Keratinocyte (primary cell): ENCODE measurements around the gene PARP16. TPM values are rescaled to one million over a fixed set of nuclear protein-coding genes. Genes with fewer than 3 reads are reported as not detected.

Experiments
- DNase-seq: peaks from one replicate; pipeline ENCODE4 v3.0.0-alpha.2; 2011; ENCODE audit warnings: low read depth, missing footprints, low spot score
- FAIRE-seq: peaks from 2 replicates; lab custom pipeline; 2011; peaks lifted over from hg19 to GRCh38; lab: Jason Lieb, UNC
- H2AFZ ChIP-seq: 2 replicates; pipeline ENCODE4 v1.6.0; 2012; ENCODE audit warnings: low read length, control low read depth, inconsistent platforms; ENCODE audit not compliant: control insufficient read depth
- H3K27ac ChIP-seq: 2 replicates; pipeline ENCODE4 v1.5.1; 2011; ENCODE audit warnings: low read length; ENCODE audit not compliant: control insufficient read depth, insufficient read depth
- H3K27me3 ChIP-seq: 3 replicates; pipeline ENCODE4 v1.6.0; 2011; ENCODE audit warnings: low read length; ENCODE audit not compliant: control insufficient read depth, insufficient read depth; ENCODE audit errors: extremely low read depth
- H3K36me3 ChIP-seq, 2 experiments: 2 replicates in 1 of 2; 3 replicates in 1 of 2; pipeline ENCODE4 v1.5.1; 2011; ENCODE audit warnings: low read length in 2 of 2, mild to moderate bottlenecking in 1 of 2; ENCODE audit not compliant: control insufficient read depth in 2 of 2, insufficient read depth in 2 of 2; ENCODE audit errors: extremely low read depth in 1 of 2
- H3K4me1 ChIP-seq: 3 replicates; pipeline ENCODE4 v1.5.1; 2011; ENCODE audit warnings: low read length; ENCODE audit not compliant: control insufficient read depth, insufficient read depth; ENCODE audit errors: extremely low read depth
- H3K4me2 ChIP-seq: 3 replicates; pipeline ENCODE4 v1.6.0; 2011; ENCODE audit warnings: low read depth, low read length; ENCODE audit not compliant: control insufficient read depth, insufficient read depth; ENCODE audit errors: extremely low read depth
- H3K4me3 ChIP-seq, 3 experiments: fragments of 200-600 bp in 1 of 3; sonication (generic) in 1 of 3; 2 replicates in 2 of 3; 3 replicates in 1 of 3; pipeline ENCODE4 v1.5.1; 2011 to 2016; ENCODE audit warnings: low read length in 3 of 3, mild to moderate bottlenecking in 3 of 3, control low read depth in 2 of 3, inconsistent platforms in 1 of 3, low read depth in 1 of 3, mixed read lengths in 1 of 3, mixed run types in 1 of 3, moderate library complexity in 1 of 3; ENCODE audit not compliant: control insufficient read depth in 2 of 3, insufficient read depth in 2 of 3; ENCODE audit errors: extremely low read depth in 1 of 3
- H3K79me2 ChIP-seq: 2 replicates; pipeline ENCODE4 v1.6.0; 2012; ENCODE audit warnings: low read length; ENCODE audit not compliant: control insufficient read depth, insufficient read depth
- H3K9ac ChIP-seq: 3 replicates; pipeline ENCODE4 v1.6.0; 2011; ENCODE audit warnings: low read length; ENCODE audit not compliant: control insufficient read depth, insufficient read depth; ENCODE audit errors: extremely low read depth
- H3K9me1 ChIP-seq: 3 replicates; pipeline ENCODE4 v1.6.0; 2011; ENCODE audit warnings: low read length; ENCODE audit not compliant: control insufficient read depth, insufficient read depth; ENCODE audit errors: extremely low read depth
- H3K9me3 ChIP-seq: 2 replicates; pipeline ENCODE4 v1.5.1; 2012; ENCODE audit warnings: low read depth, low read length; ENCODE audit not compliant: control insufficient read depth
- H4K20me1 ChIP-seq: 3 replicates; pipeline ENCODE4 v1.6.0; 2011; ENCODE audit warnings: low read length; ENCODE audit not compliant: control insufficient read depth, insufficient read depth; ENCODE audit errors: extremely low read depth
- CTCF ChIP-seq, 3 experiments: IDR thresholded peaks in 1 of 3; conservative IDR thresholded peaks in 1 of 3; optimal IDR thresholded peaks in 1 of 3; 2 replicates in 2 of 3; 3 replicates in 1 of 3; pipeline versions ENCODE3 to v1.5.1; 2011; ENCODE audit warnings: low read length in 3 of 3, mild to moderate bottlenecking in 3 of 3, moderate library complexity in 2 of 3, control low read depth in 1 of 3, inconsistent platforms in 1 of 3; ENCODE audit not compliant: insufficient read depth in 2 of 3; ENCODE audit errors: extremely low read depth in 1 of 3
- EZH2 ChIP-seq: IDR thresholded peaks from one replicate; pipeline ENCODE4 v1.6.1; 2012; ENCODE audit warnings: inconsistent platforms, mild to moderate bottlenecking, low read length, moderate library complexity
- dilution Hi-C: fragments of 300-500 bp; cut with MboI; formaldehyde crosslinking; loops from one replicate; pipeline ENCODE4 v1.7.0; 2020; ENCODE audit warnings: low sequenced_read_pairs; ENCODE audit not compliant: extremely low pct_ligation_motif_present
- polyA plus RNA-seq, 5 experiments: library from polyadenylated mRNA; depleted of rRNA in 3 of 5; stranded (reverse) in 3 of 5; stranded (forward) in 1 of 5; unstranded in 1 of 5; fragments of >200 nt; gene quantifications; 1 replicate in 1 of 5; 2 replicates in 3 of 5; 3 replicates in 1 of 5; pipeline versions ENCODE4 v1.2.1 to v1.2.3, GENCODE V29; 2011 to 2012; ENCODE audit warnings: missing spikeins in 2 of 5, low read depth in 1 of 5, low replicate concordance in 1 of 5

Gene PARP16
- polyA plus RNA-seq, 1 donor (not counting 4 experiments of a cell fraction or from before 2014, with no cell fraction given) = 2.1 TPM

GRCh38 chr15:65249641-65250040 lies 37.0 kb downstream of the PARP16 start:
- FAIRE-seq = no peak

GRCh38 chr15:65248511-65249255 lies 38.0 kb downstream of the PARP16 start:
- H2AFZ ChIP-seq = no peak overlapping the region
- H3K4me2 ChIP-seq = no peak overlapping the region
- no peaks in the 10 kb centered on the region for H3K27me3 ChIP-seq
- no peak overlapping the region for H3K9ac ChIP-seq
- H3K9me1 ChIP-seq = peaks cover 3% of the 10 kb centered on the region
- H3K36me3 ChIP-seq = no peaks in the 10 kb centered on the region
- no peaks in the 10 kb centered on the region for H3K79me2 ChIP-seq
- FAIRE-seq (no peak), DNase-seq (no peak)
- dilution Hi-C loops = no loop called here
- H4K20me1 ChIP-seq = no peaks in the 10 kb centered on the region
- TF ChIP-seq EZH2 (no peak), CTCF (optimal IDR thresholded peaks at IDR 0.05 in 1 of 3, IDR thresholded peaks at IDR 0.05 in 1 of 3, conservative IDR thresholded peaks at IDR 0.05 in 1 of 3; ENCODE audit: extremely low read depth in 1 of 3, insufficient read depth in 2 of 3, low read length in 3 of 3) (no peak)
- H3K9me3 ChIP-seq = no peaks in the 10 kb centered on the region
- H3K4me1 ChIP-seq = peaks cover 17% of the 10 kb centered on the region
- no peak overlapping the region for H3K4me3 ChIP-seq
- H3K27ac ChIP-seq = no peak overlapping the region

More at GRCh38 chr15:65249641-65250040, 37.0 kb downstream of the PARP16 start:
- H3K27ac ChIP-seq = no peak overlapping the region
- no peak overlapping the region for H3K9ac ChIP-seq
- H3K4me3 ChIP-seq = no peak overlapping the region
- H3K9me3 ChIP-seq = no peaks in the 10 kb centered on the region
- DNase-seq = no peak
- no peaks in the 10 kb centered on the region for H3K79me2 ChIP-seq
- H3K36me3 ChIP-seq = no peaks in the 10 kb centered on the region
- H3K27me3 ChIP-seq = no peaks in the 10 kb centered on the region
- H4K20me1 ChIP-seq = no peaks in the 10 kb centered on the region
- TF ChIP-seq EZH2 (no peak), CTCF (optimal IDR thresholded peaks at IDR 0.05 in 1 of 3, IDR thresholded peaks at IDR 0.05 in 1 of 3, conservative IDR thresholded peaks at IDR 0.05 in 1 of 3; ENCODE audit: extremely low read depth in 1 of 3, insufficient read depth in 2 of 3, low read length in 3 of 3) (no peak)
- dilution Hi-C loops = no loop called here
- H2AFZ ChIP-seq = no peak overlapping the region
- peaks cover 3% of the 10 kb centered on the region for H3K9me1 ChIP-seq
- H3K4me2 ChIP-seq = no peak overlapping the region
- H3K4me1 ChIP-seq = peaks cover 17% of the 10 kb centered on the region
